ENCODE data around the gene TMC3. TPM values are rescaled to one million over a fixed set of nuclear protein-coding genes. Genes with fewer than 3 reads are reported as not detected.

The TMC3 gene
- total and polyA plus RNA-seq, 9 of the 15 experiments (the other 6 are each of a cell fraction or from before 2014, with no cell fraction given) = 0.01 to 0.14 TPM; not detected in 7

DNA sequence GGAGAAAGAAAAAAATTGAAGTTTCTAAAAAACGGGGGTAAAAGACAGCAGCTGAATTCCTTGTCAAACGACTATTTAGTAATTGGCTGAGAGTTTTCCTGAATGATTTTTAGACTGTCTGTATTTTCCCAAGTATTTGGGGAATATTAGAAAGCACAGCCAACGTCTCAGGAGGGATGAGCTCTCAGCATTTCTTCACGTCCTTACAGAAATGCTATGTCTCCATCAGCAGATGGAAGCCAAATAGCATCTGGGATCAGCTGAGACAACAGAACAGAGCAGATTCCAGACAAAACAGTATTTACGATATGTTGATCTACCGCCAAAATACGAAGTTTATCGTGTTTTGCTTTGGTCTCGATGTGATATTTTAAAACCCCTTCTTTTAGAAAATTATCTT is 5.3 kb upstream of the TMC3 start (continued):
- TF ChIP-seq, protein P1, sequence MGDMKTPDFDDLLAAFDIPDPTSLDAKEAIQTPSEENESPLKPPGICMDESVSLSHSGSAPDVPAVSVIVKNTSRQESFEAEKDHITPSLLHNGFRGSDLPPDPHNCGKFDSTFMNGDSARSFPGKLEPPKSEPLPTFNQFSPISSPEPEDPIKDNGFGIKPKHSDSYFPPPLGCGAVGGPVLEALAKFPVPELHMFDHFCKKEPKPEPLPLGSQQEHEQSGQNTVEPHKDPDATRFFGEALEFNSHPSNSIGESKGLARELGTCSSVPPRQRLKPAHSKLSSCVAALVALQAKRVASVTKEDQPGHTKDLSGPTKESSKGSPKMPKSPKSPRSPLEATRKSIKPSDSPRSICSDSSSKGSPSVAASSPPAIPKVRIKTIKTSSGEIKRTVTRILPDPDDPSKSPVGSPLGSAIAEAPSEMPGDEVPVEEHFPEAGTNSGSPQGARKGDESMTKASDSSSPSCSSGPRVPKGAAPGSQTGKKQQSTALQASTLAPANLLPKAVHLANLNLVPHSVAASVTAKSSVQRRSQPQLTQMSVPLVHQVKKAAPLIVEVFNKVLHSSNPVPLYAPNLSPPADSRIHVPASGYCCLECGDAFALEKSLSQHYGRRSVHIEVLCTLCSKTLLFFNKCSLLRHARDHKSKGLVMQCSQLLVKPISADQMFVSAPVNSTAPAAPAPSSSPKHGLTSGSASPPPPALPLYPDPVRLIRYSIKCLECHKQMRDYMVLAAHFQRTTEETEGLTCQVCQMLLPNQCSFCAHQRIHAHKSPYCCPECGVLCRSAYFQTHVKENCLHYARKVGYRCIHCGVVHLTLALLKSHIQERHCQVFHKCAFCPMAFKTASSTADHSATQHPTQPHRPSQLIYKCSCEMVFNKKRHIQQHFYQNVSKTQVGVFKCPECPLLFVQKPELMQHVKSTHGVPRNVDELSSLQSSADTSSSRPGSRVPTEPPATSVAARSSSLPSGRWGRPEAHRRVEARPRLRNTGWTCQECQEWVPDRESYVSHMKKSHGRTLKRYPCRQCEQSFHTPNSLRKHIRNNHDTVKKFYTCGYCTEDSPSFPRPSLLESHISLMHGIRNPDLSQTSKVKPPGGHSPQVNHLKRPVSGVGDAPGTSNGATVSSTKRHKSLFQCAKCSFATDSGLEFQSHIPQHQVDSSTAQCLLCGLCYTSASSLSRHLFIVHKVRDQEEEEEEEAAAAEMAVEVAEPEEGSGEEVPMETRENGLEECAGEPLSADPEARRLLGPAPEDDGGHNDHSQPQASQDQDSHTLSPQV (IDR thresholded peaks at IDR 0.05) = no peak

- no peak overlapping the region for H3K4me3 ChIP-seq
- H3K27me3 ChIP-seq (ENCODE audit: control insufficient read depth in 2 of 2, insufficient read depth in 2 of 2, low read length in 2 of 2) = peaks cover 10 to 20% of the 10 kb centered on the region in 2 experiments; a peak in 2 of 5 replicates
- intact Hi-C loops (cut with micrococcal nuclease) = no loop called here
- DNase-seq (ENCODE audit: extremely low read depth in 1 of 4, low spot score in 3 of 4) (no peak), FAIRE-seq (no peak), ATAC-seq (no peak)
- BruUV-seq (replicated peaks) = no TSS peak
- H3K9me3 ChIP-seq (replicated peaks; ENCODE audit: control insufficient read depth, insufficient read depth, low read depth, low read length) = no peaks in the 10 kb centered on the region
- no peak overlapping the region for H2AFZ ChIP-seq (ENCODE audit: low read depth, low read length)
- H3K79me2 ChIP-seq (ENCODE audit: control insufficient read depth, insufficient read depth, low read length) = no peaks in the 10 kb centered on the region
- no peaks in the 10 kb centered on the region; the same call in 1 of the 2 replicates for H4K20me1 ChIP-seq (replicated peaks; ENCODE audit: control insufficient read depth, insufficient read depth, low read length)
- no peak overlapping the region for H3K27ac ChIP-seq (ENCODE audit: extremely low read depth, low read depth, low read length)
- no peaks in the 10 kb centered on the region for H3K9me1 ChIP-seq (ENCODE audit: control insufficient read depth, insufficient read depth, low read length)
- H3K4me2 ChIP-seq (ENCODE audit: insufficient read depth, low read length) = no peak overlapping the region
- H3K4me1 ChIP-seq (replicated peaks in 1 of 2; ENCODE audit: control insufficient read depth in 2 of 2, insufficient read depth in 2 of 2, low read length in 2 of 2) = no peaks in the 10 kb centered on the region
- ChIA-PET POLR2A (interaction anchor here (0.5 to 1.0 kb wide), 3 partner anchors 10 to 534 kb away, joined by 3 to 4 read pairs (median 4); no protein-coding TSS in a partner anchor), CTCF (ENCODE audit: low intra/inter-chr PET ratio) (no interaction called here)
- no peak overlapping the region for H3K9ac ChIP-seq (ENCODE audit: insufficient read depth in 1 of 2, low read depth in 2 of 2, low read length in 2 of 2)
- WGBS (ENCODE audit: insufficient coverage, low coverage, missing lambda C conversion rate) = 9% methylated on average over 2 of the region's 2 CpGs
- in situ Hi-C loops (cut with MboI) = no loop called here
- H3K36me3 ChIP-seq (ENCODE audit: control insufficient read depth, insufficient read depth, low read length) = no peaks in the 10 kb centered on the region
- no peak for TF ChIP-seq ZSCAN32 (CRISPR knock-in tag; IDR thresholded peaks at IDR 0.05)
- TF ChIP-seq TEAD4 (IDR thresholded peaks at IDR 0.05; ENCODE audit: low read length) = no peak
- TF ChIP-seq TEAD4 (CRISPR knock-in tag; IDR thresholded peaks at IDR 0.05; ENCODE audit: borderline replicate concordance) = no peak
- TF ChIP-seq ZBTB17 (CRISPR knock-in tag; IDR thresholded peaks at IDR 0.05) = no peak
- TF ChIP-seq EZH2 (IDR thresholded peaks at IDR 0.05; ENCODE audit: borderline replicate concordance, low read depth, low read length) = no peak
- TF ChIP-seq ZNF274 (IDR thresholded peaks at IDR 0.05; ENCODE audit: borderline replicate concordance, low read depth, low read length) = no peak
- TF ChIP-seq PHB (CRISPR knock-in tag; IDR thresholded peaks at IDR 0.05) = no peak
- TF ChIP-seq KAT2B (IDR thresholded peaks at IDR 0.05; ENCODE audit: low read depth, low read length) = no peak
- no peak for TF ChIP-seq YY1 (IDR thresholded peaks at IDR 0.05; ENCODE audit: borderline replicate concordance in 1 of 3, control insufficient read depth in 1 of 3, extremely low read depth in 1 of 3, insufficient read depth in 3 of 3, insufficient read length in 1 of 3, insufficient replicate concordance in 2 of 3, low read depth in 1 of 3, low read length in 2 of 3)
- TF ChIP-seq ESRRA (IDR thresholded peaks at IDR 0.05; ENCODE audit: borderline replicate concordance, low read depth) = no peak
- TF ChIP-seq HNRNPLL (IDR thresholded peaks at IDR 0.05; ENCODE audit: low read depth, low read length, poor library complexity, severe bottlenecking) = no peak
- TF ChIP-seq ZNF253 (CRISPR knock-in tag; conservative IDR thresholded peaks at IDR 0.05) = no peak
- no peak for TF ChIP-seq BACH1 (tag; IDR thresholded peaks at IDR 0.05)
- no peak for TF ChIP-seq ZNF140 (CRISPR knock-in tag; IDR thresholded peaks at IDR 0.05)
- TF ChIP-seq HEY1 (CRISPR knock-in tag; IDR thresholded peaks at IDR 0.05; ENCODE audit: borderline replicate concordance) = no peak
- no peak for TF ChIP-seq MIER1 (IDR thresholded peaks at IDR 0.05; ENCODE audit: low read depth)
- TF ChIP-seq ELF4 (CRISPR knock-in tag; IDR thresholded peaks at IDR 0.05) = no peak
- TF ChIP-seq ZNF324 (CRISPR knock-in tag; IDR thresholded peaks at IDR 0.05) = no peak
Measured at GRCh38 chr15:81378443-81378842, 4.4 kb upstream of the TMC3 start.
